ENCODE measurements around the gene PDGFC. TPM values are rescaled to one million over a fixed set of nuclear protein-coding genes. Genes with fewer than 3 reads are reported as not detected.

PDGFC gene
- total RNA-seq, 4 donors from 2014 or later: 28.0 to 43.9 (median 34.8) TPM

DNA sequence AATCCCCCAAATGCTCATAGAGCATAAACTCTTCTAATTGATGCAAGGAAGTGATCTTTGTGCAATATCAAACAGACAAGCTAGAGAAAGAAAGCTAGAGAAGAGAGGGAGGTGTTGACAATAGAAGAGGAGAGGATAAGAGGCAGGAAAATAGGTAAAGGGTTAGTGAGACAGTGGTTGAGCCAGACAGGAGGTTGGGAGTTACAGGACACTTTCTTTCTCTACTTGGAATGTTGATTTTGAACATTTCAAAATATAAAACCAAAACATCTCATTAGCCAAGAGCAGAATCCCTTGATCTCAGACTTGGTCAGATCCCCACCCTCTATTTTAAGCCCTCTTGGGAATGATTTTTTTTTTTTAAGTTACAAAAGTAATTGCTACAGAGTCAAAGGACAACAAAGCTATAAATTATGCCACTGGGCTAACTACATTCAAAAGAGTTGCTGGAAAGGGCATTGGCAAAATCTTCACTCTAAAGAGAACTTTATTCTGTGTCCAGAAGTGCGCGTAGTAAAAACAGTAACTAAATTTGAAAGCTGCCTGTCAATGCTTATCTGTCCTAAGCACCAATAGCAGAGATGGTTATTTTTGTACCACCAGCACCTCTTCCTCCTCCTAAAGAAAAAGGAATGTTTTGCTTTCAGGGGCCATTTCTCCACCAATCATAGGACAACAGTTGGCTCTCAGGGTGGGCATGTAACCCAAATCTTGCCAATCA lies 133.8 kb downstream of the PDGFC start:
- H3K4me1 ChIP-seq: peaks cover 0 to 14% (median 3%) of the 10 kb centered on the region in 3 donors
- H3K9me3 ChIP-seq: peaks cover 0 to 29% (median 0%) of the 10 kb centered on the region in 3 donors
- 37 to 94% methylated on average over 2 of the region's 2 CpGs for WGBS, 2 donors (ENCODE audit: low coverage in 1 of 2)
- no peak for TF ChIP-seq EP300 (IDR thresholded peaks at IDR 0.05)
- H3K4me3 ChIP-seq: no peak overlapping the region
- no peak overlapping the region for H3K27ac ChIP-seq
- peaks cover 0 to 5% of the 10 kb centered on the region in 2 donors for H3K36me3 ChIP-seq
- no peak for ATAC-seq
- H3K27me3 ChIP-seq: no peaks in the 10 kb centered on the region

DNA sequence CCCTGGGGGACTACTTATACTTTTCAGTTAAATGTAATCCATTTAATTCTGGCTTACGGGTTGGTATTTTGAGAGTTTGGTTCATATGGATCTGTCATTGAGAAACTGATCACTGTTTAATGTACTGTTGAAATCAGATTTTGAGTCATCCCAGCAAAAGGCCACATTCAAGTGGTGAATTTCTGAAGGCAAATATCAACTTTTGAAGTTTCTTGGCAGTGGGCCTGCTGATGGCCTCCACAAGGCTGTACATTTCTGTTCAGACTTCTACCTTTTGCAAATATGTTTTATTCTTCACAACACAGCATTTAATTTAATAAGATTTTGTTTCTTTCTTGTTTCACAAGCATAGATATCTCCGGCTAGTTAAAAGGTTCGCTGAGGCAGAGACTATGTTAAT lies 138.7 kb downstream of the PDGFC start:
- Histone ChIP-seq H3K4me3 (no peak overlapping the region), H3K9me3 (peaks cover 0 to 1% (median 0%) of the 10 kb centered on the region in 3 donors), H3K27ac (no peak overlapping the region), H3K36me3 (no peaks in the 10 kb centered on the region), H3K4me1 (peaks cover 0 to 33% (median 0%) of the 10 kb centered on the region in 3 donors), H3K27me3 (no peaks in the 10 kb centered on the region)
- ATAC-seq: no peak
- TF ChIP-seq EP300 (IDR thresholded peaks at IDR 0.05): no peak
- TF ChIP-seq POLR2A (IDR thresholded peaks at IDR 0.05): no peak
- TF ChIP-seq CTCF (IDR thresholded peaks at IDR 0.05): no peak
- TF ChIP-seq POLR2AphosphoS5 (IDR thresholded peaks at IDR 0.05): no peak
- WGBS, 2 donors (ENCODE audit: low coverage in 1 of 2): 93 to 96% methylated on average over 2 to 3 of the region's 3 CpGs

DNA sequence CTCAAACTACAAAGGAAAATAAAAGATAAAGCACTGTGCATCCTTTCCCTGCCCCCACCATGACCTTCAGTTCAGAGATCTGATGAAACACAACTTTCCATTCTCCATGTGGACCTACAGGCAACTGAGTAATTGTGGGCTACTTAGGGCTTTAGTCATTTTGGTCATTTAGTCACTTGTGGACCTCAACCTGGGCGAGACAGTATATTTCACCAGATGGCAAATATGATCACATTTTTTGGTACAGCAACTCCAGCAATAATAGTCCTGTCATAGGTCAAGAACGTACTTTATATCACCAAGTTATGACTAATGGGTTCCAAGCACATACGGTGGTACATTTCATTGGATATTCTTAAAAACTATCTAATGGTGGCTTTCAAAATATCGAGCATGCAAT lies 141.2 kb downstream of the PDGFC start:
- ATAC-seq: no peak
- no peak for TF ChIP-seq POLR2A (IDR thresholded peaks at IDR 0.05)
- TF ChIP-seq EP300 (IDR thresholded peaks at IDR 0.05): no peak
- no peak for TF ChIP-seq CTCF (IDR thresholded peaks at IDR 0.05)
- TF ChIP-seq POLR2AphosphoS5 (IDR thresholded peaks at IDR 0.05): no peak
- 88 to 92% methylated on average over 4 of the region's 4 CpGs for WGBS, 2 donors (ENCODE audit: low coverage in 1 of 2)
- H3K27me3 ChIP-seq: no peaks in the 10 kb centered on the region
- H3K4me3 ChIP-seq: no peak overlapping the region
- peak overlapping the region in 2 of 4 donors; percentile 69 to 74 for H3K27ac ChIP-seq
- no peaks in the 10 kb centered on the region for H3K9me3 ChIP-seq
- H3K36me3 ChIP-seq: no peaks in the 10 kb centered on the region
- peaks cover 0 to 33% (median 0%) of the 10 kb centered on the region in 3 donors for H3K4me1 ChIP-seq

DNA sequence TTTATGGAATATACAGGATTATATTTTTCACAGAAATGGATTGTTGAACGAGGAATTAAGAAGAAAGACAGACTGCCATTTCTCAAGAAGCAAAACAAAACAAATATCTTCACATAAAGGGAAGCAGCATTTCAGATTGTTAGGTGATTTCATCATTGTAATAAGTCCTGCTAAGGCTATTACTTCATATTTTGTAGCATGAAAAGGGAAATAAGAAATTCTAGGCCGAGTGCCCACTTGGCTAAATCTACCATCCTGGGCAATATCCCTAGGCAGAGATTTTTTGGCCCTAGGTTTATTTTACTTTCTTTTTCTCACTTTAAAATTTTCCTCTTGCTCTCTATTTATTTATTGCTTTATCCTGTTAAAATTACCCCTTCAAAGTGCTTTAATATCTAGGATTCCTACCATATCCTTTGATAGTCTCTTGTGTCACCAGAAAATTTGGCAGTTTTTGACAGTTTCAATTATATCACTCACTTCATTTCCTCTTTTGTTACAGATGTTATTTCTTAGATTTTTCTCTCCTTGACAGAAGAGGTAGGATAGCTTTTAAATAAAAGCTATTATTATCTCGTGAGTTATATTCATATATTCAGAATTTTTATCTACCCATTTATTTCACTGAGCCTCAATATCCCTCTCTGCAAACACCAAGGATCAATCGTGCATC lies 142.3 kb downstream of the PDGFC start:
- peak; percentile 82 for ATAC-seq
- Histone ChIP-seq H3K9me3 (no peaks in the 10 kb centered on the region), H3K4me1 (peaks cover 0 to 27% (median 0%) of the 10 kb centered on the region in 3 donors), H3K27me3 (no peaks in the 10 kb centered on the region), H3K36me3 (no peaks in the 10 kb centered on the region), H3K27ac (peak overlapping the region; percentile 44 to 74 (median 71)), H3K4me3 (peak overlapping the region; percentile 21 to 40)
- TF ChIP-seq CTCF (IDR thresholded peaks at IDR 0.05) (no peak), POLR2AphosphoS5 (IDR thresholded peaks at IDR 0.05) (peak; percentile 80)
- WGBS, 2 donors (ENCODE audit: low coverage in 1 of 2): 18 to 28% methylated on average over 4 of the region's 4 CpGs

DNA sequence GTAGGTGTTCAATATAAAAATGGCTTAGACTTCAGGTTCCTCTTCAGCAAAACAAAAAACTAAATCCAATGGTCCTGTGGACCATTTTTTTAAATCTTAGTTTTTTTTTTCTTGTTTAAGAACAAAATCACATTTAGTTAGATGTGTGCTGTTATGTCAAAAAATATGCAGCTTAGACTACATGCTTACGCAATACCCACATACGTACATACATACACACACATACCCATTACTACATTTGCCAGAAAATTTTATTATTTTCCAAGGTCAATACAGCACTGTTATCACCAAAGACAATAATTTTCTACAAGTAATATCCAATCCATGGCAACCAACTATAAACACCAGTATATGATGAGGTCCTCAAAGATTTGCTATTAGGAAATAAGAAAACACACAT lies 144.1 kb downstream of the PDGFC start:
- no peak for ATAC-seq
- no peaks in the 10 kb centered on the region for H3K36me3 ChIP-seq
- no peak overlapping the region for H3K4me3 ChIP-seq
- no peak overlapping the region for H3K27ac ChIP-seq
- no peaks in the 10 kb centered on the region for H3K9me3 ChIP-seq
- H3K4me1 ChIP-seq: peaks cover 0 to 19% (median 0%) of the 10 kb centered on the region in 3 donors
- no peaks in the 10 kb centered on the region for H3K27me3 ChIP-seq
- TF ChIP-seq CTCF (IDR thresholded peaks at IDR 0.05) (no peak), EP300 (IDR thresholded peaks at IDR 0.05) (no peak), POLR2A (IDR thresholded peaks at IDR 0.05) (no peak), POLR2AphosphoS5 (IDR thresholded peaks at IDR 0.05) (no peak)
- 75 to 100% methylated on average over 2 of the region's 2 CpGs for WGBS, 2 donors (ENCODE audit: low coverage in 1 of 2)

All from gastroesophageal sphincter (tissue), 4 donors.